Hypothalamus (tissue), 51 donors: ENCODE data around the gene FAM163B.

Experiments
- DNase-seq, 51 donors: peaks; one replicate each; lab custom pipeline; 2025; lab: John Stamatoyannopoulos, UW

FAM163B gene

GRCh38 chr9:133603135-133603927, 5.9 kb downstream of the FAM163B start:
- DNase-seq, result no peak

GRCh38 chr9:133602277-133602676, 6.9 kb downstream of the FAM163B start:
- DNase-seq, result no peak

GRCh38 chr9:133601746-133602145, 7.4 kb downstream of the FAM163B start:
- DNase-seq, result no peak

GRCh38 chr9:133600739-133601138, 8.4 kb downstream of the FAM163B start:
- no peak for DNase-seq

- DNase-seq, result no peak
Observed at GRCh38 chr9:133599470-133600173, 9.6 kb downstream of the FAM163B start.

GRCh38 chr9:133598978-133599377, 10.2 kb downstream of the FAM163B start:
- no peak for DNase-seq

- no peak for DNase-seq
Observed at GRCh38 chr9:133597316-133597957, 11.8 kb downstream of the FAM163B start.

GRCh38 chr9:133595910-133596309, 13.3 kb downstream of the FAM163B start:
- no peak for DNase-seq

GRCh38 chr9:133594310-133594709, 14.9 kb downstream of the FAM163B start:
- no peak for DNase-seq

- DNase-seq, result no peak
Observed at GRCh38 chr9:133593587-133594253, 15.5 kb downstream of the FAM163B start.

GRCh38 chr9:133592731-133593409, 16.3 kb downstream of the FAM163B start:
- no peak for DNase-seq

GRCh38 chr9:133591985-133592384, 17.2 kb downstream of the FAM163B start:
- DNase-seq, result no peak

- DNase-seq, result no peak
Observed at GRCh38 chr9:133591116-133591910, 17.9 kb downstream of the FAM163B start.

- DNase-seq, result no peak
Observed at GRCh38 chr9:133590231-133590855, 18.8 kb downstream of the FAM163B start.

- DNase-seq, result no peak
Observed at GRCh38 chr9:133589454-133590227, 19.5 kb downstream of the FAM163B start.

GRCh38 chr9:133587466-133587865, 21.7 kb downstream of the FAM163B start:
- DNase-seq, result no peak

- DNase-seq, result no peak
Observed at GRCh38 chr9:133587051-133587450, 22.1 kb downstream of the FAM163B start.
